Hepatocyte (in vitro differentiated cells): Measurements from ENCODE around the gene PPP1R9A.

Experiments
- EZH2phosphoT487 ChIP-seq: fragments of 200-600 bp; sonication (generic); IDR thresholded peaks from one replicate; pipeline ENCODE4 v1.6.1; 2018; ENCODE audit warnings: antibody characterized with exemption, mild to moderate bottlenecking, low read depth, moderate library complexity; ENCODE audit not compliant: unreplicated experiment, severe bottlenecking
- TF ChIP-seq, protein P1 (sequence below): fragments of 200-600 bp; sonication (generic); IDR thresholded peaks from 2 replicates; pipeline ENCODE4 v1.5.1; 2016; ENCODE audit warnings: antibody characterized with exemption, mild to moderate bottlenecking; ENCODE audit not compliant: poor library complexity

DNA sequence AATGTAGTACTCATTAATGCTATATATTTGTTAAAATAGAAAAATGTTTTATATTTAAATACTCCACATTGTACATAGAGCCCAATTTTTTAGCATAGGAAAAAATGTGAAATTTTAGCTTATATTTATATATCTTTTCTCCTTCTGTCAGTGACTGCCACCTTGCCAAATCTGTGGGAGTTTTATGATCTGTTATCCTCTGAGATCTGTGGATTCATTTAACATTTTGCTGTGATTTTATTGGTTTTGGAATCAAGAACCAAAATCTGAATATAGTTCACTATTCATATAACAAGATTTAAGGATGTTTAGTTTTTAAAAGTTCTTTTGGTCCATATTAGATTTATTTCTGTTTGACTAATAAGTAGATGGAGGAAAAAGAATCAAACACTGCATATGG is 127.9 kb downstream of the PPP1R9A start:
- TF ChIP-seq, protein P1, sequence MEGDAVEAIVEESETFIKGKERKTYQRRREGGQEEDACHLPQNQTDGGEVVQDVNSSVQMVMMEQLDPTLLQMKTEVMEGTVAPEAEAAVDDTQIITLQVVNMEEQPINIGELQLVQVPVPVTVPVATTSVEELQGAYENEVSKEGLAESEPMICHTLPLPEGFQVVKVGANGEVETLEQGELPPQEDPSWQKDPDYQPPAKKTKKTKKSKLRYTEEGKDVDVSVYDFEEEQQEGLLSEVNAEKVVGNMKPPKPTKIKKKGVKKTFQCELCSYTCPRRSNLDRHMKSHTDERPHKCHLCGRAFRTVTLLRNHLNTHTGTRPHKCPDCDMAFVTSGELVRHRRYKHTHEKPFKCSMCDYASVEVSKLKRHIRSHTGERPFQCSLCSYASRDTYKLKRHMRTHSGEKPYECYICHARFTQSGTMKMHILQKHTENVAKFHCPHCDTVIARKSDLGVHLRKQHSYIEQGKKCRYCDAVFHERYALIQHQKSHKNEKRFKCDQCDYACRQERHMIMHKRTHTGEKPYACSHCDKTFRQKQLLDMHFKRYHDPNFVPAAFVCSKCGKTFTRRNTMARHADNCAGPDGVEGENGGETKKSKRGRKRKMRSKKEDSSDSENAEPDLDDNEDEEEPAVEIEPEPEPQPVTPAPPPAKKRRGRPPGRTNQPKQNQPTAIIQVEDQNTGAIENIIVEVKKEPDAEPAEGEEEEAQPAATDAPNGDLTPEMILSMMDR: no peak
- TF ChIP-seq EZH2phosphoT487: no peak
